CD4-positive, alpha-beta T cell treated with Interferon alpha-2 for 1 hour (primary cell): ENCODE results near the gene CPA5.
A peak's percentile ranks its signal among the peaks of the same experiment; 100 is the strongest.
"Not testable (repeated sequence)": the region's sequence is repeated elsewhere in the genome, so short reads cannot be mapped to it uniquely, and the experiment has no call there.

Source experiments
- DNase-seq, 2 donors: peaks; one replicate each; pipeline ENCODE4 v3.0.0-alpha.2; 2020 to 2022

Gene CPA5

GRCh38 chr7:130359276-130359857 lies 14.8 kb downstream of the CPA5 start:
- no peak for DNase-seq

GRCh38 chr7:130360518-130360917 lies 15.9 kb downstream of the CPA5 start:
- DNase-seq = no peak

GRCh38 chr7:130361681-130362080 lies 17.1 kb downstream of the CPA5 start:
- DNase-seq = no peak

GRCh38 chr7:130362251-130362816 lies 17.7 kb downstream of the CPA5 start:
- no peak for DNase-seq

- no peak for DNase-seq
These were observed 18.6 kb downstream of the CPA5 start for GRCh38 chr7:130363026-130363847.

GRCh38 chr7:130364451-130364850 lies 19.8 kb downstream of the CPA5 start:
- DNase-seq = no peak

GRCh38 chr7:130365088-130365487 lies 20.5 kb downstream of the CPA5 start:
- no peak for DNase-seq

- DNase-seq = peak in 1 of 2 donors; percentile 14
These were observed 21.2 kb downstream of the CPA5 start for GRCh38 chr7:130365511-130366441.

GRCh38 chr7:130366564-130366963 lies 21.9 kb downstream of the CPA5 start:
- no peak for DNase-seq

GRCh38 chr7:130367088-130367755 lies 22.6 kb downstream of the CPA5 start:
- peak; percentile 41 to 58 for DNase-seq

- no peak for DNase-seq
These were observed 23.5 kb downstream of the CPA5 start for GRCh38 chr7:130367836-130368746.

GRCh38 chr7:130369110-130369711 lies 24.6 kb downstream of the CPA5 start:
- peak in 1 of 2 donors; percentile 2 for DNase-seq

GRCh38 chr7:130369831-130370550 lies 25.4 kb downstream of the CPA5 start:
- DNase-seq = no peak

- no peak for DNase-seq
These were observed 26.4 kb downstream of the CPA5 start for GRCh38 chr7:130371046-130371445.

GRCh38 chr7:130372402-130373165 lies 28.0 kb downstream of the CPA5 start:
- no peak for DNase-seq

GRCh38 chr7:130374507-130374906 lies 29.9 kb downstream of the CPA5 start:
- no peak for DNase-seq

- DNase-seq = not testable (repeated sequence)
These were observed 31.8 kb downstream of the CPA5 start for GRCh38 chr7:130376461-130376860.

GRCh38 chr7:130377178-130377577 lies 32.6 kb downstream of the CPA5 start:
- no peak for DNase-seq

GRCh38 chr7:130379019-130379418 lies 34.4 kb downstream of the CPA5 start:
- DNase-seq = no peak
